Heart left ventricle (tissue), 16 donors: Measurements from ENCODE around the gene FFAR3. TPM values are rescaled to one million over a fixed set of nuclear protein-coding genes. Genes with fewer than 3 reads are reported as not detected.

Experiments used
- ATAC-seq, 4 donors: fragments of 200-7000 bp; cut with Tn5 transposase; one replicate each; pipeline ENCODE4 v1.9.1; 2020 to 2022; ENCODE audit warnings: moderate library complexity in 4 of 4, mild to moderate bottlenecking in 3 of 4, moderate number of reproducible peaks in 1 of 4
- DNase-seq, 5 donors: peaks; one replicate each; pipeline ENCODE4 v3.0.0-alpha.2; 2020
- H3K27ac ChIP-seq, 12 donors: fragments of 200-600 bp; sonication (generic) in 4 of 12; one replicate each; pipeline versions ENCODE4 v1.5.0 to v1.8.0; 2016 to 2022; ENCODE audit warnings: mild to moderate bottlenecking in 2 of 12
- H3K27me3 ChIP-seq, 9 donors: fragments of 200-600 bp; sonication (generic) in 2 of 9; one replicate each; pipeline versions ENCODE4 v1.5.1 to v1.8.0; 2016 to 2022; ENCODE audit warnings: mild to moderate bottlenecking in 3 of 9
- H3K36me3 ChIP-seq, 9 donors: fragments of 200-600 bp; sonication (generic) in 2 of 9; one replicate each; pipeline versions ENCODE4 v1.5.0 to v1.8.0; 2018 to 2022; ENCODE audit warnings: mild to moderate bottlenecking in 2 of 9
- H3K4me1 ChIP-seq, 12 donors: fragments of 200-600 bp; sonication (generic) in 4 of 12; one replicate each; pipeline versions ENCODE4 v1.5.0 to v1.8.0; 2016 to 2022; ENCODE audit warnings: mild to moderate bottlenecking in 3 of 12
- H3K4me3 ChIP-seq, 12 donors: fragments of 200-600 bp; sonication (generic) in 4 of 12; one replicate each; pipeline versions ENCODE4 v1.5.0 to v1.8.0; 2017 to 2022; ENCODE audit warnings: mild to moderate bottlenecking in 9 of 12, moderate library complexity in 4 of 12
- H3K9me3 ChIP-seq, 12 donors: fragments of 200-600 bp; sonication (generic) in 4 of 12; one replicate each; pipeline versions ENCODE4 v1.5.0 to v1.8.0; 2016 to 2022; ENCODE audit warnings: mild to moderate bottlenecking in 1 of 12
- CTCF ChIP-seq, 12 donors: fragments of 200-600 bp; sonication (generic) in 4 of 12; IDR thresholded peaks; one replicate each; pipeline versions ENCODE4 v1.5.0 to v1.8.0; 2018 to 2022; ENCODE audit warnings: antibody characterized with exemption in 12 of 12, mild to moderate bottlenecking in 5 of 12
- POLR2A ChIP-seq, 2 donors: fragments of 450-650 bp; IDR thresholded peaks; one replicate each; pipeline ENCODE4 v1.6.1; 2017; ENCODE audit warnings: antibody characterized with exemption in 2 of 2, mild to moderate bottlenecking in 2 of 2, moderate library complexity in 2 of 2
- WGBS, 4 donors: extraction: QIAGEN DNeasy Blood & Tissue Kit in 2 of 4; methylation state at CpG; one replicate each; pipeline versions ENCODE4 v1.1.5 to v1.1.7; 2013 to 2018; 5-methylcytosine and 5-hydroxymethylcytosine counted together
- intact Hi-C, 10 donors: fragments of 100-400 bp; cut with DNase I; formaldehyde crosslinking; loops; one replicate each; pipeline versions ENCODE4 v1.11.1 to v1.14.2; 2022
- polyA plus RNA-seq, 2 donors: library from polyadenylated mRNA; stranded (reverse); fragments of 200-250 nt; gene quantifications; one replicate each; pipeline ENCODE4 v1.2.3, GENCODE V29; 2013
- total RNA-seq, 9 donors: library from RNA; depleted of rRNA in 2 of 9; stranded (reverse); fragments of >200 nt in 2 of 9; fragmentation: NEBNext Ultra II Directional in 3 of 9; extraction: Animal tissue kit (Norgen Biotek cat#: 25700) in 3 of 9; gene quantifications; one replicate each; pipeline versions ENCODE4 v1.1.0 to v1.2.4, GENCODE V29; 2016 to 2023
- donor health status: ischemic (EF 13 %, LVEDD 7.1; RV severe dilation, severe dysfunction).
- donor health status: healthy with polysubstance abuse.
- donor health status: DM: no; HTN: yes; CAD: no.
- donor health status: DM: no; HTN: no; CAD: no.
- donor health status: ischemic (EF 25% LVEDD 6.9; RV normal size, moderate dysfunction).
- donor health status: ischemic (EF 25% LVEDD 5.7; RV mildly dilated, moderate dysfunction).
- donor health status: healthy.
- donor health status: DM: yes; HTN: yes; CAD: no.
- donor health status: ischemic (EF 35%, LVEDD 5.7; RV mildly dilated, moderate dysfunction).
- donor health status: nonischemic (EF 11% LVEDD 7.7; RV severe dilation, severe dysfunction).
- donor health status: DM: yes; HTN: yes; CAD: no.
- donor health status: PGD.
- donor health status: ischemic (EF 29% LVEDD 5.4; RV normal size, mild dysfunction).
- donor health status: nonischemic (EF 23%, LVEDD 6.1; RV moderate dilation, normal function).

The FFAR3 gene
- total and polyA plus RNA-seq, 11 donors: 0.11 to 0.96 (median 0.15) TPM; not detected in 8

GRCh38 chr19:35351411-35352176 is 6.7 kb upstream of the FFAR3 start:
- H3K27me3 ChIP-seq: peaks cover 0 to 9% (median 0%) of the 10 kb centered on the region in 9 donors
- H3K36me3 ChIP-seq: no peaks in the 10 kb centered on the region
- peaks cover 0 to 24% (median 0%) of the 10 kb centered on the region in 12 donors for H3K4me1 ChIP-seq
- no peak overlapping the region for H3K27ac ChIP-seq
- intact Hi-C loops: loop anchor here (1.0 to 10.0 kb wide), 11 partner anchors 116 to 363 kb away; partner anchors contain the start of genes KRTDAP (in 2 of the 10) and KMT2B (in 1 of the 10)
- 93 to 96% (median 94%) methylated on average over 31 to 47 of the region's 47 CpGs for WGBS, 4 donors
- ATAC-seq (peak in 1 of 4 donors; percentile 30), DNase-seq (peak in 1 of 5 donors; percentile 57)
- no peaks in the 10 kb centered on the region for H3K9me3 ChIP-seq
- TF ChIP-seq POLR2A (IDR thresholded peaks at IDR 0.05): no peak
- no peak for TF ChIP-seq CTCF (IDR thresholded peaks at IDR 0.05)
- H3K4me3 ChIP-seq: no peak overlapping the region

- 77 to 86% (median 83%) methylated on average over 8 to 18 of the region's 18 CpGs for WGBS, 4 donors
- Histone ChIP-seq H3K27me3 (peaks cover 0 to 9% (median 0%) of the 10 kb centered on the region in 9 donors), H3K27ac (no peak overlapping the region), H3K36me3 (no peaks in the 10 kb centered on the region), H3K9me3 (no peaks in the 10 kb centered on the region), H3K4me1 (peaks cover 0 to 19% (median 0%) of the 10 kb centered on the region in 12 donors), H3K4me3 (no peak overlapping the region)
- TF ChIP-seq CTCF (IDR thresholded peaks at IDR 0.05) (no peak), POLR2A (IDR thresholded peaks at IDR 0.05) (no peak)
- DNase-seq (no peak), ATAC-seq (no peak)
- intact Hi-C loops: loop anchor here (1.0 to 10.0 kb wide), 11 partner anchors 115 to 363 kb away; partner anchors contain the start of genes KRTDAP (in 2 of the 10) and KMT2B (in 1 of the 10)
Observed at GRCh38 chr19:35352177-35352447, 6.1 kb upstream of the FFAR3 start.

- ATAC-seq (peak; percentile 67 to 80 (median 78)), DNase-seq (peak; percentile 56 to 73 (median 68))
- no peaks in the 10 kb centered on the region for H3K36me3 ChIP-seq
- H3K27me3 ChIP-seq: peaks cover 0 to 12% (median 0%) of the 10 kb centered on the region in 9 donors
- peaks cover 0 to 16% (median 0%) of the 10 kb centered on the region in 12 donors for H3K4me1 ChIP-seq
- 25 to 34% (median 29%) methylated on average over 28 to 32 of the region's 32 CpGs for WGBS, 4 donors
- H3K9me3 ChIP-seq: no peaks in the 10 kb centered on the region
- intact Hi-C loops: loop anchor here (1.0 to 10.0 kb wide), 11 partner anchors 115 to 362 kb away; partner anchors contain the start of genes KRTDAP (in 2 of the 10) and KMT2B (in 1 of the 10)
- peak; percentile 61 to 83 (median 80) for TF ChIP-seq CTCF (IDR thresholded peaks at IDR 0.05)
- no peak for TF ChIP-seq POLR2A (IDR thresholded peaks at IDR 0.05)
- no peak overlapping the region for H3K27ac ChIP-seq
- H3K4me3 ChIP-seq: no peak overlapping the region
Observed at GRCh38 chr19:35352448-35353304, 5.6 kb upstream of the FFAR3 start.
